ENCODE data around the gene ARMH3. TPM values are rescaled to one million over a fixed set of nuclear protein-coding genes. Genes with fewer than 3 reads are reported as not detected.

ARMH3 gene
- total and polyA plus RNA-seq, 2 experiments from 2014 or later = 8.7 to 11.1 TPM

GRCh38 chr10:101968940-101969321 is 87.0 kb downstream of the ARMH3 start (continued):
- TF ChIP-seq, protein P1, sequence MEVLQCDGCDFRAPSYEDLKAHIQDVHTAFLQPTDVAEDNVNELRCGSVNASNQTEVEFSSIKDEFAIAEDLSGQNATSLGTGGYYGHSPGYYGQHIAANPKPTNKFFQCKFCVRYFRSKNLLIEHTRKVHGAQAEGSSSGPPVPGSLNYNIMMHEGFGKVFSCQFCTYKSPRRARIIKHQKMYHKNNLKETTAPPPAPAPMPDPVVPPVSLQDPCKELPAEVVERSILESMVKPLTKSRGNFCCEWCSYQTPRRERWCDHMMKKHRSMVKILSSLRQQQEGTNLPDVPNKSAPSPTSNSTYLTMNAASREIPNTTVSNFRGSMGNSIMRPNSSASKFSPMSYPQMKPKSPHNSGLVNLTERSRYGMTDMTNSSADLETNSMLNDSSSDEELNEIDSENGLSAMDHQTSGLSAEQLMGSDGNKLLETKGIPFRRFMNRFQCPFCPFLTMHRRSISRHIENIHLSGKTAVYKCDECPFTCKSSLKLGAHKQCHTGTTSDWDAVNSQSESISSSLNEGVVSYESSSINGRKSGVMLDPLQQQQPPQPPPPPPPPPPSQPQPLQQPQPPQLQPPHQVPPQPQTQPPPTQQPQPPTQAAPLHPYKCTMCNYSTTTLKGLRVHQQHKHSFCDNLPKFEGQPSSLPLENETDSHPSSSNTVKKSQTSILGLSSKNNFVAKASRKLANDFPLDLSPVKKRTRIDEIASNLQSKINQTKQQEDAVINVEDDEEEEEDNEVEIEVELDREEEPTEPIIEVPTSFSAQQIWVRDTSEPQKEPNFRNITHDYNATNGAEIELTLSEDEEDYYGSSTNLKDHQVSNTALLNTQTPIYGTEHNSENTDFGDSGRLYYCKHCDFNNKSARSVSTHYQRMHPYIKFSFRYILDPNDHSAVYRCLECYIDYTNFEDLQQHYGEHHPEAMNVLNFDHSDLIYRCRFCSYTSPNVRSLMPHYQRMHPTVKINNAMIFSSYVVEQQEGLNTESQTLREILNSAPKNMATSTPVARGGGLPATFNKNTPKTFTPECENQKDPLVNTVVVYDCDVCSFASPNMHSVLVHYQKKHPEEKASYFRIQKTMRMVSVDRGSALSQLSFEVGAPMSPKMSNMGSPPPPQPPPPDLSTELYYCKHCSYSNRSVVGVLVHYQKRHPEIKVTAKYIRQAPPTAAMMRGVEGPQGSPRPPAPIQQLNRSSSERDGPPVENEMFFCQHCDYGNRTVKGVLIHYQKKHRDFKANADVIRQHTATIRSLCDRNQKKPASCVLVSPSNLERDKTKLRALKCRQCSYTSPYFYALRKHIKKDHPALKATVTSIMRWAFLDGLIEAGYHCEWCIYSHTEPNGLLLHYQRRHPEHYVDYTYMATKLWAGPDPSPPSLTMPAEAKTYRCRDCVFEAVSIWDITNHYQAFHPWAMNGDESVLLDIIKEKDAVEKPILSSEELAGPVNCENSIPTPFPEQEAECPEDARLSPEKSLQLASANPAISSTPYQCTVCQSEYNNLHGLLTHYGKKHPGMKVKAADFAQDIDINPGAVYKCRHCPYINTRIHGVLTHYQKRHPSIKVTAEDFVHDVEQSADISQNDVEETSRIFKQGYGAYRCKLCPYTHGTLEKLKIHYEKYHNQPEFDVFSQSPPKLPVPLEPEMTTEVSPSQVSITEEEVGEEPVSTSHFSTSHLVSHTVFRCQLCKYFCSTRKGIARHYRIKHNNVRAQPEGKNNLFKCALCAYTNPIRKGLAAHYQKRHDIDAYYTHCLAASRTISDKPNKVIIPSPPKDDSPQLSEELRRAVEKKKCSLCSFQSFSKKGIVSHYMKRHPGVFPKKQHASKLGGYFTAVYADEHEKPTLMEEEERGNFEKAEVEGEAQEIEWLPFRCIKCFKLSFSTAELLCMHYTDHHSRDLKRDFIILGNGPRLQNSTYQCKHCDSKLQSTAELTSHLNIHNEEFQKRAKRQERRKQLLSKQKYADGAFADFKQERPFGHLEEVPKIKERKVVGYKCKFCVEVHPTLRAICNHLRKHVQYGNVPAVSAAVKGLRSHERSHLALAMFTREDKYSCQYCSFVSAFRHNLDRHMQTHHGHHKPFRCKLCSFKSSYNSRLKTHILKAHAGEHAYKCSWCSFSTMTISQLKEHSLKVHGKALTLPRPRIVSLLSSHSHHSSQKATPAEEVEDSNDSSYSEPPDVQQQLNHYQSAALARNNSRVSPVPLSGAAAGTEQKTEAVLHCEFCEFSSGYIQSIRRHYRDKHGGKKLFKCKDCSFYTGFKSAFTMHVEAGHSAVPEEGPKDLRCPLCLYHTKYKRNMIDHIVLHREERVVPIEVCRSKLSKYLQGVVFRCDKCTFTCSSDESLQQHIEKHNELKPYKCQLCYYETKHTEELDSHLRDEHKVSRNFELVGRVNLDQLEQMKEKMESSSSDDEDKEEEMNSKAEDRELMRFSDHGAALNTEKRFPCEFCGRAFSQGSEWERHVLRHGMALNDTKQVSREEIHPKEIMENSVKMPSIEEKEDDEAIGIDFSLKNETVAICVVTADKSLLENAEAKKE (CRISPR knock-in tag; IDR thresholded peaks at IDR 0.05) = no peak

- Mint-ChIP-seq H3K27ac (no peak overlapping the region), H3K9me3 (no peaks in the 10 kb centered on the region), H3K4me3 (no peak overlapping the region), H3K4me1 (peaks cover 7% of the 10 kb centered on the region), H3K27me3 (ENCODE audit: insufficient read depth, low read depth, poor library complexity) (no peaks in the 10 kb centered on the region), H3K36me3 (ENCODE audit: low read depth) (peaks cover 7% of the 10 kb centered on the region)
- no peak overlapping the region for H2AFZ ChIP-seq
- H3K79me2 ChIP-seq (replicated peaks; ENCODE audit: insufficient read depth) = no peaks in the 10 kb centered on the region
- H3K27me3 ChIP-seq (ENCODE audit: insufficient read depth) = no peaks in the 10 kb centered on the region
- H4K20me1 ChIP-seq (replicated peaks; ENCODE audit: insufficient read depth) = 0 out of 2 replicates have a peak, but pooled peaks cover 4% of the 10 kb centered on the region
- no peaks in the 10 kb centered on the region for H3K4me1 ChIP-seq (ENCODE audit: insufficient read depth)
- H3F3A ChIP-seq (replicated peaks; ENCODE audit: low read depth) = no peaks in the 10 kb centered on the region
- no peaks in the 10 kb centered on the region; the same call in 1 of the 2 replicates for H3K36me3 ChIP-seq (ENCODE audit: insufficient read depth)
- no peaks in the 10 kb centered on the region for H3K9me2 ChIP-seq (ENCODE audit: insufficient read depth)
- TF ChIP-seq POLR2AphosphoS5 (IDR thresholded peaks at IDR 0.05; ENCODE audit: low read depth) (no peak), CREB1 (CRISPR knock-in tag; IDR thresholded peaks at IDR 0.05; ENCODE audit: low read depth) (no peak), ZNF331 (CRISPR knock-in tag; IDR thresholded peaks at IDR 0.05; ENCODE audit: low read depth) (no peak), STAT1 (IDR thresholded peaks at IDR 0.05; ENCODE audit: unreplicated experiment) (no peak), NANOG (IDR thresholded peaks at IDR 0.05; ENCODE audit: borderline replicate concordance) (no peak)
- H3K4me2 ChIP-seq = no peak overlapping the region
- no peak for ATAC-seq
- no peak for DNase-seq (ENCODE audit: low spot score)
- H3K4me3 ChIP-seq = no peak overlapping the region
- no peak overlapping the region for H3K27ac ChIP-seq (ENCODE audit: low read depth)
These were observed 87.6 kb downstream of the ARMH3 start for GRCh38 chr10:101968286-101968939.
